ENCODE results near the gene KRTAP4-8.
"Not testable (repeated sequence)": the region's sequence is repeated elsewhere in the genome, so short reads cannot be mapped to it uniquely, and the experiment has no call there.

Gene KRTAP4-8

GRCh38 chr17:41098042-41098441 is at the start of gene KRTAP4-8:
Gene KRTAP4-8, minus strand, starts transcription at chr17:41098142. Its CDS starts 58 bp downstream, at chr17:41098084.
- no peak for DNase-seq

- DNase-seq, result no peak
Observed at GRCh38 chr17:41145261-41145660, 47.3 kb upstream of the KRTAP4-8 start.

- DNase-seq, result no peak
Observed at GRCh38 chr17:41144846-41145245, 46.9 kb upstream of the KRTAP4-8 start.

GRCh38 chr17:41141361-41141760 is 43.4 kb upstream of the KRTAP4-8 start:
- no peak for DNase-seq

- DNase-seq, result peak; percentile 96
Observed at GRCh38 chr17:41140360-41141131, 42.6 kb upstream of the KRTAP4-8 start, which contains the start of gene KRTAP4-6. Gene KRTAP4-6, minus strand, starts transcription at chr17:41140544. Its CDS starts 57 bp downstream, at chr17:41140487.

- not testable (repeated sequence) for DNase-seq
Observed at GRCh38 chr17:41139865-41140264, 41.9 kb upstream of the KRTAP4-8 start.

GRCh38 chr17:41133880-41134735 is 36.2 kb upstream of the KRTAP4-8 start:
- peak; percentile 30 for DNase-seq

GRCh38 chr17:41131979-41132378 is 34.0 kb upstream of the KRTAP4-8 start:
- peak; percentile 54 for DNase-seq

- DNase-seq, result no peak
Observed at GRCh38 chr17:41127371-41127770, 29.4 kb upstream of the KRTAP4-8 start.

GRCh38 chr17:41126412-41126811 is 28.5 kb upstream of the KRTAP4-8 start:
- no peak for DNase-seq

- DNase-seq, result no peak
Observed at GRCh38 chr17:41125064-41125463, 27.1 kb upstream of the KRTAP4-8 start.

GRCh38 chr17:41123991-41124371 is 26.0 kb upstream of the KRTAP4-8 start, which contains the start of gene KRTAP4-12:
Gene KRTAP4-12, minus strand, starts transcription at chr17:41124182. Its CDS starts 60 bp downstream, at chr17:41124122.
- not testable (repeated sequence) for DNase-seq

- not testable (repeated sequence) for DNase-seq
Observed at GRCh38 chr17:41123292-41123990, 25.5 kb upstream of the KRTAP4-8 start.

- DNase-seq, result no peak
Observed at GRCh38 chr17:41121742-41122141, 23.8 kb upstream of the KRTAP4-8 start.

GRCh38 chr17:41119696-41120690 is 22.1 kb upstream of the KRTAP4-8 start:
- peak; percentile 54 for DNase-seq

GRCh38 chr17:41118721-41119120 is 20.8 kb upstream of the KRTAP4-8 start:
- DNase-seq, result peak; percentile 52

GRCh38 chr17:41117846-41118386 is 20.0 kb upstream of the KRTAP4-8 start, which contains the start of gene KRTAP4-11:
Gene KRTAP4-11, minus strand, starts transcription at chr17:41118373. Its CDS starts 58 bp downstream, at chr17:41118315.
- not testable (repeated sequence) for DNase-seq

- peak; percentile 59 for DNase-seq
Observed at GRCh38 chr17:41116297-41116696, 18.4 kb upstream of the KRTAP4-8 start.

GRCh38 chr17:41111151-41111885 is 13.4 kb upstream of the KRTAP4-8 start:
- DNase-seq, result no peak

GRCh38 chr17:41108728-41109386 is 10.9 kb upstream of the KRTAP4-8 start:
- DNase-seq, result not testable (repeated sequence)
